GM12878 (cell line): ENCODE data around the gene LRRC56. TPM values are rescaled to one million over a fixed set of nuclear protein-coding genes. Genes with fewer than 3 reads are reported as not detected.

Experiments
- ATAC-seq: fragments of 200-7000 bp; cut with Tn5 transposase; 3 replicates; pipeline ENCODE4 v1.9.1; 2020; ENCODE audit warnings: mild to moderate bottlenecking, moderate library complexity
- BruUV-seq: library from RNA; stranded (reverse); fragments of 400-500 nt; replicated peaks from 2 replicates; lab custom pipeline; 2021; lab: Mats Ljungman, UMichigan
- CTCF ChIA-PET: fragments of 300-600 bp; sonication (Branson Sonifier 250); formaldehyde crosslinking; extraction: SDS; loops from one replicate; lab custom pipeline; 2021; ENCODE audit warnings: inconsistent platforms; lab: Yijun Ruan, JAX
- POLR2A ChIA-PET: fragments of 350-600 bp; formaldehyde crosslinking; extraction: SDS; loops from one replicate; lab custom pipeline; 2021; ENCODE audit warnings: inconsistent platforms; lab: Charles Lee
- RAD21 ChIA-PET: fragments of 300-600 bp; sonication (Branson Sonifier 250); formaldehyde crosslinking; loops from one replicate; lab custom pipeline; 2023; ENCODE audit warnings: antibody characterized with exemption; ENCODE audit not compliant: unreplicated experiment; lab: Charles Lee
- SMC1A ChIA-PET: fragments of 300-600 bp; sonication (Branson Sonifier 250); formaldehyde crosslinking; loops from one replicate; lab custom pipeline; 2023; ENCODE audit not compliant: unreplicated experiment, uncharacterized antibody; lab: Charles Lee
- DNase-seq: peaks from one replicate; pipeline ENCODE4 v3.0.0-alpha.2; 2011; ENCODE audit warnings: low read depth, low spot score
- FAIRE-seq: peaks from 3 replicates; lab custom pipeline; 2011; peaks lifted over from hg19 to GRCh38; lab: Jason Lieb, UNC
- H2AFZ ChIP-seq: 2 replicates; pipeline ENCODE4 v1.6.0; 2011; ENCODE audit warnings: low read depth, low read length, control low read depth; ENCODE audit not compliant: control insufficient read depth
- H3K27ac ChIP-seq: 2 replicates; pipeline ENCODE4 v1.5.1; 2011; ENCODE audit warnings: control low read depth; ENCODE audit not compliant: control insufficient read depth, insufficient read depth
- H3K27me3 ChIP-seq, 2 experiments: replicated peaks in 1 of 2; 2 replicates each; pipeline versions ENCODE4 v1.6.0 to v1.6.1; 2011; ENCODE audit warnings: low read length in 1 of 2; ENCODE audit not compliant: control insufficient read depth in 2 of 2, insufficient read depth in 2 of 2
- H3K36me3 ChIP-seq, 2 experiments: 2 replicates each; pipeline ENCODE4 v1.5.1; 2011; ENCODE audit warnings: low read length in 1 of 2; ENCODE audit not compliant: control insufficient read depth in 2 of 2, insufficient read depth in 2 of 2
- H3K4me1 ChIP-seq: 2 replicates; pipeline ENCODE4 v1.6.1; 2011; ENCODE audit warnings: mild to moderate bottlenecking, low read length, moderate library complexity, mixed read lengths; ENCODE audit not compliant: control insufficient read depth, insufficient read depth
- H3K4me2 ChIP-seq: 2 replicates; pipeline ENCODE4 v1.6.0; 2011; ENCODE audit warnings: control low read depth; ENCODE audit not compliant: control insufficient read depth, insufficient read depth
- H3K4me3 ChIP-seq: fragments of 200-600 bp; sonication (generic); 2 replicates; pipeline ENCODE4 v1.5.1; 2016
- H3K79me2 ChIP-seq: 2 replicates; pipeline ENCODE4 v1.6.0; 2011; ENCODE audit warnings: low read length; ENCODE audit not compliant: control insufficient read depth, insufficient read depth
- H3K9ac ChIP-seq: 2 replicates; pipeline ENCODE4 v1.8.0; 2011; ENCODE audit warnings: low read length, control low read depth, mixed read lengths; ENCODE audit not compliant: control insufficient read depth, insufficient read depth
- H3K9me3 ChIP-seq: replicated peaks from 3 replicates; pipeline ENCODE4 v1.5.1; 2011; ENCODE audit warnings: mild to moderate bottlenecking, low read length; ENCODE audit not compliant: control insufficient read depth, insufficient read depth
- H4K20me1 ChIP-seq: 2 replicates; pipeline ENCODE4 v1.6.0; 2011; ENCODE audit not compliant: control insufficient read depth, insufficient read depth
- BCL3 ChIP-seq: IDR thresholded peaks from 2 replicates; pipeline ENCODE4 v1.6.1; 2011; ENCODE audit warnings: borderline replicate concordance, low read depth, mild to moderate bottlenecking, moderate library complexity, low read length; ENCODE audit not compliant: insufficient read depth, poor library complexity, severe bottlenecking
- IRF5 ChIP-seq: fragments of 450-650 bp; IDR thresholded peaks from 2 replicates; pipeline ENCODE4 v1.6.1; 2017; ENCODE audit warnings: borderline replicate concordance
- POLR2A ChIP-seq: IDR thresholded peaks from 2 replicates; pipeline ENCODE4 v1.6.1; 2011; ENCODE audit warnings: low read depth, mild to moderate bottlenecking, low read length
- ZBTB4 ChIP-seq: fragments of 450-650 bp; formaldehyde crosslinking; IDR thresholded peaks from 2 replicates; pipeline ENCODE4 v1.4.0; 2022; ENCODE audit warnings: mild to moderate bottlenecking, moderate library complexity
- WGBS: methylation state at CpG from one replicate; pipeline ENCODE4 v1.1.6; 2016; ENCODE audit warnings: low lambda C conversion rate; ENCODE audit not compliant: insufficient replicate concordance, insufficient coverage; ENCODE audit errors: missing lambda C conversion rate; 5-methylcytosine and 5-hydroxymethylcytosine counted together
- in situ Hi-C: fragments of 300-500 bp; cut with MboI; formaldehyde crosslinking; loops from 9 replicates; pipeline ENCODE4 v1.14.3; 2018; ENCODE audit warnings: mixed read lengths
- intact Hi-C: fragments of 100-400 bp; cut with micrococcal nuclease; formaldehyde crosslinking; loops from one replicate; pipeline ENCODE4 v1.14.2; 2022; ENCODE audit not compliant: unreplicated experiment
- polyA plus RNA-seq, 11 experiments: library from polyadenylated mRNA; depleted of rRNA in 4 of 11; unstranded in 6 of 11; stranded (reverse) in 5 of 11; fragments of >200 nt; fragmentation: Nextera tagmentation in 4 of 11; fragmentation: Illumina TruSeq in 1 of 11; extraction: Ambion mirVana in 4 of 11; extraction: Trizol in 1 of 11; gene quantifications; 1 replicate in 1 of 11; 2 replicates in 10 of 11; pipeline versions ENCODE4 v1.2.1 to v1.2.3, GENCODE V29; 2011 to 2016; ENCODE audit warnings: inconsistent platforms in 2 of 11, missing spikeins in 2 of 11, low read depth in 1 of 11
- total RNA-seq, 4 experiments: library from RNA; depleted of rRNA in 3 of 4; stranded (reverse); fragments of >200 nt in 3 of 4; fragmentation: Illumina TruSeq in 1 of 4; extraction: Trizol in 1 of 4; gene quantifications; 2 replicates each; pipeline versions ENCODE4 v1.2.1 to v1.2.3, GENCODE V29; 2013 to 2021

LRRC56 gene
- total and polyA plus RNA-seq, 10 of the 15 experiments (the other 5 are each of a cell fraction or from before 2014, with no cell fraction given): 0.02 to 1.9 (median 0.75) TPM; not detected in 1

- no peak for TF ChIP-seq BCL3
- TF ChIP-seq IRF5: no peak
These were observed 53.7 kb downstream of the LRRC56 start (continued) for GRCh38 chr11:590997-591396.

- Histone ChIP-seq H3K4me1 (no peaks in the 10 kb centered on the region), H3K4me2 (no peak overlapping the region), H3K9ac (no peak overlapping the region), H3K36me3 (peaks cover 30 to 46% of the 10 kb centered on the region in 2 experiments), H3K9me3 (no peaks in the 10 kb centered on the region), H3K27me3 (no peaks in the 10 kb centered on the region), H2AFZ (no peak overlapping the region), H3K27ac (no peak overlapping the region), H4K20me1 (no peaks in the 10 kb centered on the region), H3K4me3 (no peak overlapping the region), H3K79me2 (no peaks in the 10 kb centered on the region)
- CTCF ChIA-PET: no interaction called here
- intact Hi-C loops: no loop called here
- over 99% methylated on average over 22 of the region's 22 CpGs for WGBS
- RAD21 ChIA-PET: no interaction called here
- BruUV-seq: no TSS peak
- POLR2A ChIA-PET: no interaction called here
- peak; percentile 41; the same call in 1 of the 2 replicates for TF ChIP-seq POLR2A
- TF ChIP-seq ZBTB4 (CRISPR knock-in tag): no peak
- no peak for ATAC-seq
- SMC1A ChIA-PET: no interaction called here
- in situ Hi-C loops: no loop called here
- no peak for DNase-seq
- FAIRE-seq: no peak
These were observed 55.2 kb downstream of the LRRC56 start for GRCh38 chr11:592501-592900.
